Measurements from ENCODE around the gene ARL16.

The ARL16 gene

DNA sequence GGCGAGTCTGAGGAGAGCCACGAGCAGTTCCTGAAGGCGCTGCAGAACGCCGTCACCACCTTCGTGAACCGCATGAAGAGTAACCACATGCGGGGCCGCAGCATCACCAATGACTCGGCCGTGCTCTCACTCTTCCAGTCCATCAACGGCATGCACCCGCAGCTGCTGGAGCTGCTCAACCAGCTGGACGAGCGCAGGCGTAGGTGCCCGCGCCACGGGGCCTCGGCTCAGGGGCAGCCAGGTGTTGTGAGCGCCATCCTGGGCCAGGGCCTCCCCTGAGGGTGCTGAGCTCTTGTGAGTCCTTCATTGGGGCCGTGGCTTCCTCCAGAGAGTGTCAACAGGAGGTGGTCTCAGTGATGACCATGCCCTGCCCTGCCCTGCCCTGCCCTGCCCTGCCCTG, 12.2 kb upstream of the ARL16 start:
- no peak for TF ChIP-seq RAD21 (IDR thresholded peaks at IDR 0.05; ENCODE audit: low read depth)

DNA sequence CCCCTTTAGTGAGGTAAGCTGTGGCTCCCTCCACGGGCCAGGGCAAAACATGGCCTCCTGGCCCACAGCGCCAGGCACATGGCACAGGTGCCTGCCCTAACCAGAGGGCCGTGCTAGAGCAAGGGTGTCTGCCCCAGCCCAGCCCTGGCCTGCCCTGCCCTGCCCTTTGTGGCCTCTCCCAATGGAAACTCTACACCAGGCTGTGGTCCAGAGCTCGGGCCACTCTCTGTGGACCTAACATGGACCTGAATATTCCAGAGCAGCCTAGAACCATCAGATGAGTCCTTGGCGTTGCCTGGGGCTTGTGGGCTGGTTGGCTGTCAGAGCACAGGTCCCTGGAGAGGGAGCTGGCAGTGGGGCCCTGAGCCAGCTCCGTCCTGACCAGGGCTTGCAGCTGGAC, 11.6 kb upstream of the ARL16 start:
- TF ChIP-seq FOXM1 (IDR thresholded peaks at IDR 0.05; ENCODE audit: borderline replicate concordance, low read depth) = no peak
- TF ChIP-seq CREB1 (IDR thresholded peaks at IDR 0.05; ENCODE audit: low read depth) = no peak

DNA sequence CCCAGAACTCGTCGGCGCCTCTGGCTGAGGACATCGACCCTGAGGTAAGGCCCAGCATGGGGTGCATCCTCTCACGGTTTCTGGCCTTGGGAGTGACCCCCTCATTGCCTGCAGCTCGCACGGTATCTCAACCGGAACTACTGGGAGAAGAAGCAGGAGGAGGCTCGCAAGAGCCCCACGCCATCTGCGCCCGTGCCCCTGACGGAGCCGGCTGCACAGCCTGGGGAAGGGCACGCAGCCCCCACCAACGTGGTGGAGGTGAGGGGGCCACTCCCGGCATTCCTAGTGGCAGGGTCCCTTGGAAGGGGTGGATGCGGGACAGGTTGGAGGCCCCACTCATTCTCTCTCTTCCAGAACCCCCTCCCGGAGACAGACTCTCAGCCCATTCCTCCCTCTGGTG, 11.2 kb upstream of the ARL16 start:
- no peak for TF ChIP-seq NFIC (IDR thresholded peaks at IDR 0.05)
- TF ChIP-seq EGR1 (IDR thresholded peaks at IDR 0.05) = no peak
- TF ChIP-seq TCF12 (IDR thresholded peaks at IDR 0.05; ENCODE audit: low read depth) = no peak
- TF ChIP-seq TEAD4 (IDR thresholded peaks at IDR 0.05) = no peak
- no peak for TF ChIP-seq YY1 (IDR thresholded peaks at IDR 0.05; ENCODE audit: low read depth)
- TF ChIP-seq ZBTB7A (IDR thresholded peaks at IDR 0.05; ENCODE audit: low read depth) = no peak
- no peak for TF ChIP-seq CEBPB (IDR thresholded peaks at IDR 0.05)
- TF ChIP-seq TAF1 (IDR thresholded peaks at IDR 0.05; ENCODE audit: low read depth) = no peak
- no peak for TF ChIP-seq CREB1 (IDR thresholded peaks at IDR 0.05; ENCODE audit: low read depth)
- no peak for TF ChIP-seq FOXM1 (IDR thresholded peaks at IDR 0.05; ENCODE audit: borderline replicate concordance, low read depth)
- TF ChIP-seq, protein P1, sequence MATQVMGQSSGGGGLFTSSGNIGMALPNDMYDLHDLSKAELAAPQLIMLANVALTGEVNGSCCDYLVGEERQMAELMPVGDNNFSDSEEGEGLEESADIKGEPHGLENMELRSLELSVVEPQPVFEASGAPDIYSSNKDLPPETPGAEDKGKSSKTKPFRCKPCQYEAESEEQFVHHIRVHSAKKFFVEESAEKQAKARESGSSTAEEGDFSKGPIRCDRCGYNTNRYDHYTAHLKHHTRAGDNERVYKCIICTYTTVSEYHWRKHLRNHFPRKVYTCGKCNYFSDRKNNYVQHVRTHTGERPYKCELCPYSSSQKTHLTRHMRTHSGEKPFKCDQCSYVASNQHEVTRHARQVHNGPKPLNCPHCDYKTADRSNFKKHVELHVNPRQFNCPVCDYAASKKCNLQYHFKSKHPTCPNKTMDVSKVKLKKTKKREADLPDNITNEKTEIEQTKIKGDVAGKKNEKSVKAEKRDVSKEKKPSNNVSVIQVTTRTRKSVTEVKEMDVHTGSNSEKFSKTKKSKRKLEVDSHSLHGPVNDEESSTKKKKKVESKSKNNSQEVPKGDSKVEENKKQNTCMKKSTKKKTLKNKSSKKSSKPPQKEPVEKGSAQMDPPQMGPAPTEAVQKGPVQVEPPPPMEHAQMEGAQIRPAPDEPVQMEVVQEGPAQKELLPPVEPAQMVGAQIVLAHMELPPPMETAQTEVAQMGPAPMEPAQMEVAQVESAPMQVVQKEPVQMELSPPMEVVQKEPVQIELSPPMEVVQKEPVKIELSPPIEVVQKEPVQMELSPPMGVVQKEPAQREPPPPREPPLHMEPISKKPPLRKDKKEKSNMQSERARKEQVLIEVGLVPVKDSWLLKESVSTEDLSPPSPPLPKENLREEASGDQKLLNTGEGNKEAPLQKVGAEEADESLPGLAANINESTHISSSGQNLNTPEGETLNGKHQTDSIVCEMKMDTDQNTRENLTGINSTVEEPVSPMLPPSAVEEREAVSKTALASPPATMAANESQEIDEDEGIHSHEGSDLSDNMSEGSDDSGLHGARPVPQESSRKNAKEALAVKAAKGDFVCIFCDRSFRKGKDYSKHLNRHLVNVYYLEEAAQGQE (IDR thresholded peaks at IDR 0.05; ENCODE audit: low read depth) = no peak
- TF ChIP-seq RAD21 (IDR thresholded peaks at IDR 0.05; ENCODE audit: low read depth) = no peak
- TF ChIP-seq, protein P2, sequence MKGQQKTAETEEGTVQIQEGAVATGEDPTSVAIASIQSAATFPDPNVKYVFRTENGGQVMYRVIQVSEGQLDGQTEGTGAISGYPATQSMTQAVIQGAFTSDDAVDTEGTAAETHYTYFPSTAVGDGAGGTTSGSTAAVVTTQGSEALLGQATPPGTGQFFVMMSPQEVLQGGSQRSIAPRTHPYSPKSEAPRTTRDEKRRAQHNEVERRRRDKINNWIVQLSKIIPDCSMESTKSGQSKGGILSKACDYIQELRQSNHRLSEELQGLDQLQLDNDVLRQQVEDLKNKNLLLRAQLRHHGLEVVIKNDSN (IDR thresholded peaks at IDR 0.05) = no peak
- no peak for TF ChIP-seq EP300 (IDR thresholded peaks at IDR 0.05; ENCODE audit: borderline replicate concordance)
- TF ChIP-seq, protein P3, sequence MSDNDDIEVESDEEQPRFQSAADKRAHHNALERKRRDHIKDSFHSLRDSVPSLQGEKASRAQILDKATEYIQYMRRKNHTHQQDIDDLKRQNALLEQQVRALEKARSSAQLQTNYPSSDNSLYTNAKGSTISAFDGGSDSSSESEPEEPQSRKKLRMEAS (IDR thresholded peaks at IDR 0.05) = no peak

DNA sequence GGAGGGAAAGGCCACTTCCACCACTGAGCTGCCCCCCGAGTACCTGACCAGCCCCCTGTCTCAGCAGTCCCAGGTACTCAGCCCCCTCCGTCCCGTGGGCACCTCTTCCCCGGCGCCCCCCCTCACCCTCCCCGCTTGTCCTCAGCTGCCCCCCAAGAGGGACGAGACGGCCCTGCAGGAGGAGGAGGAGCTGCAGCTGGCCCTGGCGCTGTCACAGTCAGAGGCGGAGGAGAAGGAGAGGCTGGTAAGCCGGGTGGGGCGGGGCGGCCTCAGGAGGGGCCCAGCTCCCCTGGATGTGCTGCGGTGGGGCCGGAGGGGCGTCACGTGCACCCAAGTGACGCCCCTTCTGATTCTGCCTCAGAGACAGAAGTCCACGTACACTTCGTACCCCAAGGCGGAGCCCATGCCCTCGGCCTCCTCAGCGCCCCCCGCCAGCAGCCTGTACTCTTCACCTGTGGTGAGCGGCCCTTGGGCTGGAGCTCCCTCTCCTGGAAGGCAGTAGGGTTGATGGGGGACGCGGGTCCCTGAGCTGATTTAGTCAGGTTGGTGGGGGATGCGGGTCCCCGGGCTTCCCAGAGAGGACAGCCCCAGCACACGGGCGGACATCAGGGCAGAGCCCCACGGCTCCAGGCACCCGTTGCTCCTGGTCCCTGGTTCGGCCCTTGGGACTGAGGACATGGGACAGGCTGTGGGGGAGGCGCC, 10.1 kb upstream of the ARL16 start:
- TF ChIP-seq EGR1 (IDR thresholded peaks at IDR 0.05) = no peak
- peak; percentile 25; the same call in 1 of the 2 replicates for TF ChIP-seq RAD21 (IDR thresholded peaks at IDR 0.05; ENCODE audit: low read depth)

DNA sequence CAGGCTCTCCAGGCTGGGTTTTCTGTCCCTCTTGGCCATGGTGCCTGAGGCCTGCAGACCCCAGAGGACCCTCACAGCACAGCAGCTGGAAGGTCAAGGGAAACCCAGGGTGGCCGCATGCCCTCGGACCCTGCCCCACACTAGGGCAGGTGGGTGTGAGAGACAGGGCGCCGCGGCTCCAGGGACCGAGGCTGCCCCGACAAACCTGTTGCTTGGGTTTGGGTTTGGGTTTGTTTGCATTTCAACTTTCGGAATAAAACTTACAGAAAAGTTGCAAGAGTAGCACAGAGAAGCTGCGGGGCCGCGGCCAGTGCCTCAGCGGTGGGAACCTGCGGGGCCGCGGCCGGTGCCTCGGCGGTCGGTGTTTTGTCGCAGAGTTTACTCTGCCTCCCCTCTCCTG, 8.0 kb upstream of the ARL16 start:
- TF ChIP-seq EP300 (IDR thresholded peaks at IDR 0.05; ENCODE audit: borderline replicate concordance) = no peak
- TF ChIP-seq EGR1 (IDR thresholded peaks at IDR 0.05) = no peak
- no peak for TF ChIP-seq YY1 (IDR thresholded peaks at IDR 0.05; ENCODE audit: low read depth)
- TF ChIP-seq FOXM1 (IDR thresholded peaks at IDR 0.05; ENCODE audit: borderline replicate concordance, low read depth) = no peak
- TF ChIP-seq, protein P1 (IDR thresholded peaks at IDR 0.05; ENCODE audit: low read depth) = no peak
- no peak for TF ChIP-seq RAD21 (IDR thresholded peaks at IDR 0.05; ENCODE audit: low read depth)
- TF ChIP-seq TCF12 (IDR thresholded peaks at IDR 0.05; ENCODE audit: low read depth) = no peak
- TF ChIP-seq TEAD4 (IDR thresholded peaks at IDR 0.05) = no peak
- TF ChIP-seq, protein P2 (IDR thresholded peaks at IDR 0.05) = no peak

DNA sequence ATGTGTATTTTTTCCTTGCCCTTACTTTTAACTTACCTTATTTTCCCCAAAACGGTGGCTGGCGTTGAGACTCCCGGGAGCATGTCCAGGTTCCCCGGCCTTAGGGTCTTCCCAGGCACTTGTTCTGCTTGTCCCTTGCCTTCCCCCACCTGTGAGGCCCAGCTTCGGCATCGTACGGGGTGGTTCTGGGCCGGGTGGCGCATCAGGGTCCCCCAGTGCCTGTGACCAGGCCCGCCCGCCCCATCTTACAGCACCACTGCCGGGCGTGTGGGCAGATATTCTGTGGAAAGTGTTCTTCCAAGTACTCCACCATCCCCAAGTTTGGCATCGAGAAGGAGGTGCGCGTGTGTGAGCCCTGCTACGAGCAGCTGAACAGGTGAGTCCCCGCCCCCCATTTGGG, 7.6 kb upstream of the ARL16 start:
- TF ChIP-seq RAD21 (IDR thresholded peaks at IDR 0.05; ENCODE audit: low read depth) = no peak
- no peak for TF ChIP-seq EGR1 (IDR thresholded peaks at IDR 0.05)
- no peak for TF ChIP-seq YY1 (IDR thresholded peaks at IDR 0.05; ENCODE audit: low read depth)
- no peak for TF ChIP-seq FOXM1 (IDR thresholded peaks at IDR 0.05; ENCODE audit: borderline replicate concordance, low read depth)
- TF ChIP-seq, protein P2 (IDR thresholded peaks at IDR 0.05) = no peak
- TF ChIP-seq CEBPB (IDR thresholded peaks at IDR 0.05) = no peak
- no peak for TF ChIP-seq ZBTB7A (IDR thresholded peaks at IDR 0.05; ENCODE audit: low read depth)
- no peak for TF ChIP-seq NFIC (IDR thresholded peaks at IDR 0.05)
- no peak for TF ChIP-seq CREB1 (IDR thresholded peaks at IDR 0.05; ENCODE audit: low read depth)
- TF ChIP-seq, protein P1 (IDR thresholded peaks at IDR 0.05; ENCODE audit: low read depth) = no peak
- TF ChIP-seq EP300 (IDR thresholded peaks at IDR 0.05; ENCODE audit: borderline replicate concordance) = no peak
- no peak for TF ChIP-seq TEAD4 (IDR thresholded peaks at IDR 0.05)
- TF ChIP-seq, protein P3 (IDR thresholded peaks at IDR 0.05) = no peak
- no peak for TF ChIP-seq TAF1 (IDR thresholded peaks at IDR 0.05; ENCODE audit: low read depth)
